IPS-18a (cell line): ENCODE measurements around the gene DUOX1.

Experiments
- H3K27ac ChIP-seq: one replicate; pipeline ENCODE4 v1.5.1; 2013; ENCODE audit warnings: low read length
- H3K27me3 ChIP-seq: one replicate; pipeline ENCODE4 v1.6.1; 2013; ENCODE audit warnings: mild to moderate bottlenecking, low read length; ENCODE audit not compliant: control insufficient read depth, insufficient read depth
- H3K36me3 ChIP-seq: one replicate; pipeline ENCODE4 v1.6.1; 2013; ENCODE audit warnings: low read depth, low read length; ENCODE audit not compliant: control insufficient read depth
- H3K4me1 ChIP-seq: one replicate; pipeline ENCODE4 v1.6.1; 2013; ENCODE audit warnings: low read depth, low read length; ENCODE audit not compliant: control insufficient read depth
- H3K4me3 ChIP-seq: one replicate; pipeline ENCODE4 v1.5.1; 2013; ENCODE audit warnings: low read length
- H3K9ac ChIP-seq: one replicate; pipeline ENCODE4 v1.6.1; 2013; ENCODE audit warnings: mild to moderate bottlenecking, low read length, moderate library complexity
- H3K9me3 ChIP-seq: one replicate; pipeline ENCODE4 v1.6.1; 2013; ENCODE audit warnings: low read depth, low read length; ENCODE audit not compliant: control insufficient read depth

The DUOX1 gene

GRCh38 chr15:45180201-45180600, 50.4 kb downstream of the DUOX1 start:
- Histone ChIP-seq H3K4me1 (peaks cover 32% of the 10 kb centered on the region), H3K27me3 (no peaks in the 10 kb centered on the region), H3K27ac (no peak overlapping the region), H3K4me3 (no peak overlapping the region), H3K9me3 (no peaks in the 10 kb centered on the region), H3K36me3 (peaks cover 10% of the 10 kb centered on the region), H3K9ac (no peak overlapping the region)

GRCh38 chr15:45180648-45181436, 51.0 kb downstream of the DUOX1 start:
- no peaks in the 10 kb centered on the region for H3K9me3 ChIP-seq
- H3K36me3 ChIP-seq = peaks cover 9% of the 10 kb centered on the region
- H3K27ac ChIP-seq = no peak overlapping the region
- no peak overlapping the region for H3K9ac ChIP-seq
- H3K4me1 ChIP-seq = peaks cover 32% of the 10 kb centered on the region
- no peak overlapping the region for H3K4me3 ChIP-seq
- no peaks in the 10 kb centered on the region for H3K27me3 ChIP-seq

- H3K36me3 ChIP-seq = peaks cover 9% of the 10 kb centered on the region
- no peak overlapping the region for H3K9ac ChIP-seq
- no peak overlapping the region for H3K4me3 ChIP-seq
- H3K27ac ChIP-seq = no peak overlapping the region
- H3K27me3 ChIP-seq = no peaks in the 10 kb centered on the region
- H3K4me1 ChIP-seq = peaks cover 41% of the 10 kb centered on the region
- H3K9me3 ChIP-seq = no peaks in the 10 kb centered on the region
These were observed 51.9 kb downstream of the DUOX1 start for GRCh38 chr15:45181491-45182285.

GRCh38 chr15:45182996-45183395, 53.2 kb downstream of the DUOX1 start:
- peaks cover 42% of the 10 kb centered on the region for H3K4me1 ChIP-seq

GRCh38 chr15:45183511-45183910, 53.7 kb downstream of the DUOX1 start:
- Histone ChIP-seq H3K4me1 (peaks cover 42% of the 10 kb centered on the region), H3K9ac (no peak overlapping the region), H3K27ac (peak overlapping the region; percentile 4), H3K36me3 (no peaks in the 10 kb centered on the region), H3K27me3 (peaks cover 6% of the 10 kb centered on the region), H3K4me3 (peak overlapping the region; percentile 18), H3K9me3 (no peaks in the 10 kb centered on the region)

More at GRCh38 chr15:45182996-45183395, 53.2 kb downstream of the DUOX1 start:
- Histone ChIP-seq H3K4me3 (peak overlapping the region; percentile 18), H3K9me3 (no peaks in the 10 kb centered on the region), H3K9ac (no peak overlapping the region), H3K27ac (peak overlapping the region; percentile 4), H3K36me3 (no peaks in the 10 kb centered on the region), H3K27me3 (peaks cover under 1% of the 10 kb centered on the region)

- Histone ChIP-seq H3K4me3 (no peak overlapping the region), H3K9ac (no peak overlapping the region), H3K36me3 (no peaks in the 10 kb centered on the region), H3K27ac (no peak overlapping the region), H3K4me1 (peaks cover 42% of the 10 kb centered on the region), H3K9me3 (no peaks in the 10 kb centered on the region), H3K27me3 (peaks cover 17% of the 10 kb centered on the region)
These were observed 54.8 kb downstream of the DUOX1 start for GRCh38 chr15:45184562-45185041.

GRCh38 chr15:45185069-45185779, 55.4 kb downstream of the DUOX1 start:
- Histone ChIP-seq H3K9me3 (no peaks in the 10 kb centered on the region), H3K4me3 (no peak overlapping the region), H3K27ac (no peak overlapping the region), H3K9ac (no peak overlapping the region), H3K36me3 (no peaks in the 10 kb centered on the region), H3K27me3 (peaks cover 23% of the 10 kb centered on the region), H3K4me1 (peaks cover 42% of the 10 kb centered on the region)

- H3K36me3 ChIP-seq = no peaks in the 10 kb centered on the region
- peaks cover 25% of the 10 kb centered on the region for H3K27me3 ChIP-seq
- H3K9me3 ChIP-seq = no peaks in the 10 kb centered on the region
- H3K27ac ChIP-seq = no peak overlapping the region
- peak overlapping the region; percentile 55 for H3K4me3 ChIP-seq
- peaks cover 42% of the 10 kb centered on the region for H3K4me1 ChIP-seq
- peak overlapping the region; percentile 64 for H3K9ac ChIP-seq
These were observed 56.3 kb downstream of the DUOX1 start for GRCh38 chr15:45185903-45186770.

- Histone ChIP-seq H3K36me3 (no peaks in the 10 kb centered on the region), H3K27me3 (peaks cover 25% of the 10 kb centered on the region), H3K4me1 (peaks cover 35% of the 10 kb centered on the region), H3K9me3 (no peaks in the 10 kb centered on the region), H3K4me3 (peak overlapping the region; percentile 55), H3K9ac (peak overlapping the region; percentile 64), H3K27ac (no peak overlapping the region)
These were observed 57.2 kb downstream of the DUOX1 start for GRCh38 chr15:45186771-45187577.

- H3K27me3 ChIP-seq = peaks cover 25% of the 10 kb centered on the region
- no peak overlapping the region for H3K27ac ChIP-seq
- H3K4me1 ChIP-seq = peaks cover 29% of the 10 kb centered on the region
- H3K4me3 ChIP-seq = peak overlapping the region; percentile 55
- H3K9me3 ChIP-seq = no peaks in the 10 kb centered on the region
- peak overlapping the region; percentile 64 for H3K9ac ChIP-seq
- no peaks in the 10 kb centered on the region for H3K36me3 ChIP-seq
These were observed 57.7 kb downstream of the DUOX1 start for GRCh38 chr15:45187578-45187893.
